GM12878 (cell line): Measurements from ENCODE around the gene BBC3. TPM values are rescaled to one million over a fixed set of nuclear protein-coding genes. Genes with fewer than 3 reads are reported as not detected.

Experiments
- BACH1 ChIP-seq: fragments of 450-650 bp; IDR thresholded peaks from 2 replicates; pipeline ENCODE4 v1.6.1; 2017; ENCODE audit warnings: mild to moderate bottlenecking, borderline replicate concordance
- BHLHE40 ChIP-seq, 2 experiments: fragments of 450-650 bp in 1 of 2; IDR thresholded peaks; 2 replicates each; pipeline ENCODE4 v1.6.1; 2011 to 2017; ENCODE audit warnings: low read depth in 2 of 2, borderline replicate concordance in 1 of 2, improper control_type of control experiment in 1 of 2, low read length in 1 of 2, mild to moderate bottlenecking in 1 of 2
- CBFB ChIP-seq: IDR thresholded peaks from 2 replicates; pipeline ENCODE4 v1.6.1; 2016; ENCODE audit warnings: antibody characterized with exemption, low read depth
- CHD1 ChIP-seq: IDR thresholded peaks from 2 replicates; pipeline ENCODE4 v1.6.1; 2012; ENCODE audit warnings: low read depth, low read length, improper control_type of control experiment
- EED ChIP-seq: sonication (generic); IDR thresholded peaks from 2 replicates; pipeline ENCODE4 v1.6.1; 2016; ENCODE audit warnings: antibody characterized with exemption, low read depth
- ELK1 ChIP-seq: IDR thresholded peaks from 2 replicates; pipeline ENCODE4 v1.6.1; 2012; ENCODE audit warnings: low read depth, low read length, improper control_type of control experiment
- FOXK2 ChIP-seq: fragments of 450-650 bp; IDR thresholded peaks from 2 replicates; pipeline ENCODE4 v1.6.1; 2017; ENCODE audit warnings: mild to moderate bottlenecking, moderate library complexity
- FOXM1 ChIP-seq: IDR thresholded peaks from 2 replicates; pipeline ENCODE4 v1.6.1; 2012; ENCODE audit warnings: low read depth, mild to moderate bottlenecking, inconsistent platforms, low read length, moderate library complexity
- HDAC6 ChIP-seq: fragments of 200-600 bp; sonication (generic); IDR thresholded peaks from one replicate; pipeline ENCODE4 v1.8.0; 2017; ENCODE audit warnings: antibody characterized with exemption; ENCODE audit not compliant: unreplicated experiment
- HDGF ChIP-seq: fragments of 450-650 bp; IDR thresholded peaks from 2 replicates; pipeline ENCODE4 v1.6.1; 2016; ENCODE audit warnings: antibody characterized with exemption
- JUND ChIP-seq: IDR thresholded peaks from 2 replicates; pipeline ENCODE4 v1.6.1; 2012; ENCODE audit warnings: low read depth, mild to moderate bottlenecking, low read length, improper control_type of control experiment, moderate library complexity
- KAT2A ChIP-seq: conservative IDR thresholded peaks from 2 replicates; pipeline ENCODE4 v1.6.1; 2011; ENCODE audit warnings: low read depth, low read length; ENCODE audit not compliant: control insufficient read depth
- MYC ChIP-seq: IDR thresholded peaks from 2 replicates; pipeline ENCODE4 v1.6.1; 2011; ENCODE audit warnings: mild to moderate bottlenecking, low read length, moderate library complexity, inconsistent platforms; ENCODE audit not compliant: insufficient read depth, insufficient replicate concordance, insufficient read length, severe bottlenecking
- NKRF ChIP-seq: fragments of 450-650 bp; conservative IDR thresholded peaks from 2 replicates; pipeline ENCODE4 v1.6.1; 2017; ENCODE audit warnings: mild to moderate bottlenecking, moderate library complexity
- RBBP5 ChIP-seq: fragments of 200-600 bp; sonication (generic); conservative IDR thresholded peaks from 2 replicates; pipeline ENCODE4 v1.6.1; 2016
- TAF1 ChIP-seq: IDR thresholded peaks from 2 replicates; pipeline ENCODE4 v1.6.1; 2011; ENCODE audit warnings: mild to moderate bottlenecking, low read depth, low read length, borderline replicate concordance
- ZNF592 ChIP-seq: fragments of 450-650 bp; IDR thresholded peaks from 2 replicates; pipeline ENCODE4 v1.6.1; 2017; ENCODE audit warnings: mild to moderate bottlenecking, moderate library complexity
- ZSCAN29 ChIP-seq: fragments of 450-650 bp; IDR thresholded peaks from 2 replicates; pipeline ENCODE4 v1.6.1; 2017; ENCODE audit warnings: mild to moderate bottlenecking, moderate library complexity
- polyA plus RNA-seq, 11 experiments: library from polyadenylated mRNA; depleted of rRNA in 4 of 11; unstranded in 6 of 11; stranded (reverse) in 5 of 11; fragments of >200 nt; fragmentation: Nextera tagmentation in 4 of 11; fragmentation: Illumina TruSeq in 1 of 11; extraction: Ambion mirVana in 4 of 11; extraction: Trizol in 1 of 11; gene quantifications; 1 replicate in 1 of 11; 2 replicates in 10 of 11; pipeline versions ENCODE4 v1.2.1 to v1.2.3, GENCODE V29; 2011 to 2016; ENCODE audit warnings: inconsistent platforms in 2 of 11, missing spikeins in 2 of 11, low read depth in 1 of 11
- total RNA-seq, 4 experiments: library from RNA; depleted of rRNA in 3 of 4; stranded (reverse); fragments of >200 nt in 3 of 4; fragmentation: Illumina TruSeq in 1 of 4; extraction: Trizol in 1 of 4; gene quantifications; 2 replicates each; pipeline versions ENCODE4 v1.2.1 to v1.2.3, GENCODE V29; 2013 to 2021
- TF ChIP-seq, protein P1 (sequence below): fragments of 450-650 bp; formaldehyde crosslinking; IDR thresholded peaks from 2 replicates; pipeline ENCODE4 v1.4.0; 2022; ENCODE audit warnings: mild to moderate bottlenecking, moderate library complexity

BBC3 gene
- total and polyA plus RNA-seq, 10 of the 15 experiments (the other 5 are each of a cell fraction or from before 2014, with no cell fraction given), result 0.10 to 17.9 (median 7.5) TPM

- TF ChIP-seq BHLHE40 (IDR thresholded peaks at IDR 0.05; ENCODE audit: borderline replicate concordance in 1 of 2, low read depth in 2 of 2, low read length in 1 of 2) (0 out of 4 replicates have a peak, but pooled peaks of 1 of the 2 experiments have one; percentile 4), HDAC6 (no peak), HDGF (peak; percentile 66; the same call in 1 of the 2 replicates), TAF1 (0 out of 2 replicates have a peak, but pooled peaks have one; percentile 4), KAT2A (no peak), CHD1 (0 out of 2 replicates have a peak, but pooled peaks have one; percentile 61), MYC (no peak), ZNF592 (no peak), ZSCAN29 (no peak), BACH1 (peak; percentile 36; the same call in 1 of the 2 replicates), CBFB (no peak), ELK1 (no peak), NKRF (peak; percentile 50), FOXM1 (no peak), FOXK2 (no peak), JUND (no peak), RBBP5 (no peak), EED (peak; percentile 47; the same call in 1 of the 2 replicates)
- TF ChIP-seq, protein P1, sequence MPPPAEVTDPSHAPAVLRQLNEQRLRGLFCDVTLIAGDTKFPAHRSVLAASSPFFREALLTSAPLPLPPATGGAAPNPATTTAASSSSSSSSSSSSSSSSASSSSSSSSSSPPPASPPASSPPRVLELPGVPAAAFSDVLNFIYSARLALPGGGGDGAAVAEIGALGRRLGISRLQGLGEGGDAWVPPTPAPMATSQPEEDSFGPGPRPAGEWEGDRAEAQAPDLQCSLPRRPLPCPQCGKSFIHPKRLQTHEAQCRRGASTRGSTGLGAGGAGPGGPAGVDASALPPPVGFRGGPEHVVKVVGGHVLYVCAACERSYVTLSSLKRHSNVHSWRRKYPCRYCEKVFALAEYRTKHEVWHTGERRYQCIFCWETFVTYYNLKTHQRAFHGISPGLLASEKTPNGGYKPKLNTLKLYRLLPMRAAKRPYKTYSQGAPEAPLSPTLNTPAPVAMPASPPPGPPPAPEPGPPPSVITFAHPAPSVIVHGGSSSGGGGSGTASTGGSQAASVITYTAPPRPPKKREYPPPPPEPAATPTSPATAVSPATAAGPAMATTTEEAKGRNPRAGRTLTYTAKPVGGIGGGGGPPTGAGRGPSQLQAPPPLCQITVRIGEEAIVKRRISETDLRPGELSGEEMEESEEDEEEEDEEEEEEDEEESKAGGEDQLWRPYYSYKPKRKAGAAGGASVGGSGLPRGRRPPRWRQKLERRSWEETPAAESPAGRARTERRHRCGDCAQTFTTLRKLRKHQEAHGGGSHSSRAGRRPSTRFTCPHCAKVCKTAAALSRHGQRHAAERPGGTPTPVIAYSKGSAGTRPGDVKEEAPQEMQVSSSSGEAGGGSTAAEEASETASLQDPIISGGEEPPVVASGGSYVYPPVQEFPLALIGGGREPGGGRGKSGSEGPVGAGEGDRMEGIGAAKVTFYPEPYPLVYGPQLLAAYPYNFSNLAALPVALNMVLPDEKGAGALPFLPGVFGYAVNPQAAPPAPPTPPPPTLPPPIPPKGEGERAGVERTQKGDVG (CRISPR knock-in tag), result no peak
Measured at GRCh38 chr19:47227352-47228167, 3.4 kb downstream of the BBC3 start (continued).
